Gastrocnemius medialis (tissue), 4 donors: Measurements from ENCODE around the gene LRTM2.

Experiments
- CTCF ChIP-seq, 5 experiments: fragments of 450-650 bp in 3 of 5; fragments of 200-600 bp in 2 of 5; sonication (generic) in 2 of 5; IDR thresholded peaks in 4 of 5; conservative IDR thresholded peaks in 1 of 5; 1 replicate in 4 of 5; 2 replicates in 1 of 5; pipeline ENCODE4 v1.5.1; 2016 to 2019; ENCODE audit warnings: antibody characterized with exemption in 5 of 5, mild to moderate bottlenecking in 3 of 5, moderate library complexity in 3 of 5
- POLR2A ChIP-seq, 2 donors: fragments of 450-650 bp; IDR thresholded peaks; one replicate each; pipeline ENCODE4 v1.6.1; 2017; ENCODE audit warnings: antibody characterized with exemption in 2 of 2, mild to moderate bottlenecking in 2 of 2, moderate library complexity in 2 of 2

DNA sequence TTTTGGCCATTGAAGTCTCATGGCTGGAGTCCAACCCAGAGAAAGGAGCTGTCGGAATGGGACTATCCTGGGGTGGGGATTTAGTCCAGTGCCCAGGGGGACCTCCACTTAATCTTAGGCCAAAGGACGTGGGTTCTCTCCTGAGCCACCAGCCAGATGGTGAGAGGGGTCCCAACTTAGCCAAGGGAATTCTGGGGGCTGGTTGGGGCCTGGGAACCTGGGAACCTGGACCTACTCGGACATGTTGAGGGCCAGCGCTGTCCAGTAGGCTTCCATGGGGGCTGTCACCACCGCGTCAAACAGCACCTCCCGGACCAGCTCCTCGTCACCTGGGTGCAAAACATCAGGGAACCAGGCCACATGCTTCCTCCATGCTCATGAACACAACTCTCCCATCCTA, 33.4 kb downstream of the LRTM2 start:
- TF ChIP-seq CTCF (IDR thresholded peaks at IDR 0.05 in 4 of 5, conservative IDR thresholded peaks at IDR 0.05 in 1 of 5) (no peak), POLR2A (IDR thresholded peaks at IDR 0.05) (no peak)
